GM21381 (cell line): ENCODE results near the gene MAGEA9.
"Not testable (repeated sequence)": the region's sequence is repeated elsewhere in the genome, so short reads cannot be mapped to it uniquely, and the experiment has no call there.

ENCODE experiments used
- ATAC-seq: cut with Tn5 transposase; IDR thresholded peaks from one replicate; pipeline ENCODE4 v1.9.1; 2021; ENCODE audit warnings: mild to moderate bottlenecking, moderate library complexity; ENCODE audit not compliant: unreplicated experiment

MAGEA9 gene

GRCh38 chrX:149781727-149782126 lies at the start of gene MAGEA9:
Gene MAGEA9, plus strand, starts transcription at chrX:149781930. Its CDS starts 4,281 bp downstream, at chrX:149786211.
- not testable (repeated sequence) for ATAC-seq

- not testable (repeated sequence) for ATAC-seq
Measured at GRCh38 chrX:149742269-149742668, 39.5 kb upstream of the MAGEA9 start.

GRCh38 chrX:149746390-149747007 lies 35.2 kb upstream of the MAGEA9 start:
- ATAC-seq = not testable (repeated sequence)

- no peak for ATAC-seq
Measured at GRCh38 chrX:149757206-149758067, 24.3 kb upstream of the MAGEA9 start.

- no peak for ATAC-seq
Measured at GRCh38 chrX:149758068-149758714, 23.5 kb upstream of the MAGEA9 start.

- ATAC-seq = not testable (repeated sequence)
Measured at GRCh38 chrX:149758715-149759078, 23.0 kb upstream of the MAGEA9 start.

- no peak for ATAC-seq
Measured at GRCh38 chrX:149759824-149760223, 21.9 kb upstream of the MAGEA9 start.

GRCh38 chrX:149760965-149761364 lies 20.8 kb upstream of the MAGEA9 start:
- ATAC-seq = no peak

GRCh38 chrX:149761858-149762674 lies 19.7 kb upstream of the MAGEA9 start:
- ATAC-seq = not testable (repeated sequence)

GRCh38 chrX:149762696-149763614 lies 18.8 kb upstream of the MAGEA9 start:
- ATAC-seq = no peak

- ATAC-seq = not testable (repeated sequence)
Measured at GRCh38 chrX:149770344-149770743, 11.4 kb upstream of the MAGEA9 start.

- not testable (repeated sequence) for ATAC-seq
Measured at GRCh38 chrX:149773026-149773425, 8.7 kb upstream of the MAGEA9 start.

- not testable (repeated sequence) for ATAC-seq
Measured at GRCh38 chrX:149773768-149774167, 8.0 kb upstream of the MAGEA9 start, which contains the start of gene HSFX1. Gene HSFX1, plus strand, starts transcription at chrX:149774068. Its CDS starts 614 bp downstream, at chrX:149774682.

GRCh38 chrX:149777999-149778398 lies 3.7 kb upstream of the MAGEA9 start:
- not testable (repeated sequence) for ATAC-seq

- ATAC-seq = peak; percentile 100
Measured at GRCh38 chrX:149795531-149795930, 13.8 kb downstream of the MAGEA9 start.

- no peak for ATAC-seq
Measured at GRCh38 chrX:149799095-149799714, 17.5 kb downstream of the MAGEA9 start.

- ATAC-seq = no peak
Measured at GRCh38 chrX:149799938-149800337, 18.2 kb downstream of the MAGEA9 start.

GRCh38 chrX:149803458-149804062 lies 21.8 kb downstream of the MAGEA9 start:
- ATAC-seq = no peak

GRCh38 chrX:149804102-149804501 lies 22.4 kb downstream of the MAGEA9 start:
- ATAC-seq = no peak
